Pulmonary artery endothelial cell (primary cell): Measurements from ENCODE around the gene SNRPA. TPM values are rescaled to one million over a fixed set of nuclear protein-coding genes. Genes with fewer than 3 reads are reported as not detected.
A peak's percentile ranks its signal among the peaks of the same experiment; 100 is the strongest.
"Not testable (repeated sequence)": the region's sequence is repeated elsewhere in the genome, so short reads cannot be mapped to it uniquely, and the experiment has no call there.

Source experiments
- DNase-seq: peaks from one replicate; pipeline ENCODE4 v3.0.0-alpha.2; 2011; ENCODE audit warnings: low read depth, low spot score
- total RNA-seq: library from RNA; depleted of rRNA; stranded (reverse); fragments of >200 nt; gene quantifications from 2 replicates; pipeline ENCODE4 v1.2.3, GENCODE V29; 2014

Gene SNRPA
- total RNA-seq, 1 donor from 2014 or later = 54.3 TPM

DNA sequence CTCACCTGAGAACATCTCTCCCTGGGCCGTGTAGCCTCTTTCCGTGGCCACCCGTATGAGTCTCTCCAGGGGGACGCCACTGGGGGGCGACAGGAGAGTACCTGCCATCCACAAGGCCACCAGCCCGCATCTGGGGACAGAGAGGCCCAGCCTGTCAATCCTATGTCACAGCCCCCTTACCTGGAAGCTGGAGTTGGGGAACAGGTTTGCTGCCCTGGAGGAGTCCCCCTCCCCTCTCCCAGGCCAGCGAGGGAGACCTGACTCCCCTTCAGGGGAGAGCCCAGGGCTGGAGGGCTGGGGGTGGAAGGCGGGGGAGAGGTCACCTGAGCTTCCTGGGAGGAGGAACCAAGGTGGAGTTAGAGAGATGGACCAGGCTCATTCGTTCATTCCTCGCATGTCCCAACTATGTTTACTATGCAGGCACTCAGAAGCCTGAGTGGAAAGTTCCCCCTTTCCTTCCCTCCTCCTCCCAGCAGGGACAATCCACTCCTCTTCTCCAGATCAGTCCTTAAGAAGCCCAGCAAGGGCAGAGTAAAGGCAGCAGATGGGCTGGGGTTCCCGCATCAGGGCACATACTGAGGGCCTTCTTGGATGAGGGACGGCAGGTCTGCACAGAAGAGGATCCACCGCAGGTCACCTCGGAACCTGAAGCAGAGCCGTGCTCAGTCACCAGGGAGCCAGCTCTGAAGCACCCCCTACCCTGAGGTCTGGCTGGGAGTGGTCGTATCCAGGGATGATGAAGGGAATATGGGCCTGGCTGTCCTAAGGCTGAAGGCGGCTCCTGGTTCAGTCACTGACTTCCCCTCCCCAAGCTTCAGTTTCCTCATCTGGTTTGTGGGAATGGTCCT, 6.2 kb upstream of the SNRPA start:
- no peak for DNase-seq

DNA sequence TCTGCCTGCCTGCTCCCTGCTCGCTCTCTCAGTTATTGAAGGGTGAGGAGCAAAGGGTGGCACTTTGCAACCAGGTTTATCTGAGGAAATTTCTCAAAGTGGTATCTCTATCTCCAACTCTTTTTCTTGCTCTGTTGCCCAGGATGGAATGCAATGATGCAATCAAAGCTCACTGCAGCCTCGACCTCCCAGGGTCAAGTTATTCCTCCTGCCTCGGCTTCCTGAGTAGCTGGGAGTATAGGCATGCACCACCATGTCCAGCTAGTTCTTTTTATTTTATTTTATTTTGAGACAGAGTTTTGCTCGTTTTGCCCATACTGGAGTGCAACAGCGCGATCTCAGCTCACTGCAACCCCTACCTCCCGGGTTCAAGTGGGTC, 5.6 kb upstream of the SNRPA start:
- no peak for DNase-seq

DNA sequence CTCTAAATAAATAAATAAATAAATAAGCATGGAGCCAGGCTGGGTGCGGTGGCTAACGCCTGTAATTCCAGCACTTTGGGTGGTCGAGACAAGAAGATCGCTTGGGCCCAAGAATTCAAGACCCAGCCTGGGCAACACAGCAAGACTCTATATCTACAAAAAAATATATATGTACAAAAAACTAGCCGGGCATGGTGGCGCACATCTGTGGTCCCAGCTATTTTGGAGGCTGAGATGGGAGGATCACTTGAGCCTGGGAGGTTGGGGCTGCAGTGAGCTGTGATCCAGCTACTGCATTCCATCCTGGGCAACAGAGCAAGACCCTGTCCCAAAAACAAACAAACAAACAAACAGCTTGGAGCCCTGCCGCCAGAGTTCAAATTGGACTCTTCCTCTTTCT, 3.5 kb upstream of the SNRPA start:
- DNase-seq = no peak

DNA sequence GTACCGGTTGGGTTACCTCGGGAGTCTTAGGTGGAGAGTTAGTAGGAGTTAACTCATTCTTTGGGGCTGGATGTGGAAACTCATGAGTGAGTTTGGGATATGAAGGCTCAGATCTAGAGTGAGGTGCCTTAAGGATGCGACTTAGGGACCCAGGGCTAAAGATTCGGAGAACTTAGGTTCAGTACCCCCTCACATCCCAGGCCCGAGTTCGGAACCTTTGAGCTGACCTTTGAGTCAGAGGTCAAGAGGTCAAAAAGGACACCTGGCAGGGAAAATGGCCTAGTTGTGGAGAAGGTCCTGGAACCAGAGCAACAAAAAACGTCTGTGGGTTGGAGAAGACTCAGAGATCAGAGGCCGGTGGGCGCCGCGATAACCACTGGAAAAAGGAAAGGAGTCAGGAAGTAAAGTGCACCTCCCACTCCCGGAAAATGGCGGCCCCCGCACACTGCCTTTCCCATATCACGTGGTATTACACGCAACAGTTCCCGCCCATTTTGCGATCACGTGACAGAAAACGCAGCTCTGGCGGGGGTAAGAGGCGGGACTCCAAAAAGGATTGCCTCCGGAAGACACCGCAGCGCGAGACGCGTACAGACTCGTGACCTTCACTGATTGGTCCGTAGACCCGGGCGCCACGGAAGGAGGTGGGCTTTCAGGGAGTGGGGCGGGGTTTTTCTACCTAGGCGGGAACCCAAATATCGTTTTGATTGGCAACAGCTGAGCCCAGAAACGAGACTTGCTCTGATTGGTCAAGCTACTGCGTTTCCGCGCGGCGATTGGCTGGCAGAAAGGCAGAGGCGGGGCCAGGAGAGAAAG, 737 bp upstream of the SNRPA start, which contains the start of gene ACTMAP:
TSS of gene ACTMAP (minus strand) at position 420 of the 816 bp plus-strand sequence. CDS start 674 bp downstream, outside the sequence.
- peak; percentile 100 for DNase-seq

DNA sequence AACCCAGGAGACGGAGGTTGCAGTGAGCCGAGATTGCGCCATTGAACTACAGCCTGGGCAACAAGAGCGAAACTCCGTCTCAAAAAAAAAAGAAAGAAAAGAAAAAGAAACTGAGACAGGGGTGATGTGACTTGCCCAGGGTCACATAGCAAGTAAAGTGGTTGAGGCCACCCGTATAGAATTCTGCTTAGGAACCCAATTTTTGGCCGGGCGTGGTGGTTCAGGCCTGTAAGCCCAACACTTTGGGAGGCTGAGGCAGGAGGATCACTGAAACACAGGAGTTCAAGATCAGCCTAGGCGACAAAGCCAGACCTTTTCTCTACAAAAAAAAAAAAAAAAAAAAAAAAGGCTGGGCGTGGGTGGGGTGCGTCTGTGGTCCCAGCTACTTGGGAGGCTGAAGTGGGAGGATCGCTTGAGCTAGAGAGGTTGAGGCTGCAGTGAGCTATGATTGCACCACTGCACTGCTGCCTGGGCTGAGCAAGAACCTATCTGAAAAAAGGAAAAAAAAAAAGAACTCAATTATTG, 1.3 kb downstream of the SNRPA start:
- no peak for DNase-seq

DNA sequence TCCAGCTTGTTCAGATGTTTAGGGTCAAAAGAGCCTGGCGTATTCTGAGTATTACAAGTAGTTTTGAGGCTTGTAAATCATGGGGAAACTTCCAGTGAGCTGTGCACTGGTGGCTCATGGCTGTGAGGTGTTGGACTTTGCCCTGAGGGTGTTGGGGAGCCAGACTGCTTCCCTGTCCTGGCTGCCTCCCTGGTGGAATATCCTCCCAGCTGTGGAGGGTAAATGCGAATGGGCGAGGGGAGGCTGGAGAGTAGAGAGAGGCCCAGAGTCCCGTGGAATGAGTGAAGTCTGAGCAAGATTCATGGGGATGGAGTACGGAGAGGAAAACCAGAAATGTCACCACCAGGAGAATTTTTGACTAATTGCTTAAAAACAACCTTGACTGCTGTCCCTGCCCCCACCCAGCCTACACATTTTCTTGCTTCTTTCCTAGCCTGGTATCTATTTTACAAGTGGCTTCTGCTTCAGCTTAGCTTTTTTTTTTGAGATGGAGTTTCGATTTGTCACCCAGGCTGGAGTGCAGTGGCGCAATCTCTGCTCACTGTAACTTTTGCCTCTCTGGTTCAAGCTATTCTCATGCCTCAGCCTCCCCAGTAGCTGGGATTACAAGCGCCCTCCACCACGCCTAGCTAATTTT, 3.7 kb downstream of the SNRPA start:
- no peak for DNase-seq

DNA sequence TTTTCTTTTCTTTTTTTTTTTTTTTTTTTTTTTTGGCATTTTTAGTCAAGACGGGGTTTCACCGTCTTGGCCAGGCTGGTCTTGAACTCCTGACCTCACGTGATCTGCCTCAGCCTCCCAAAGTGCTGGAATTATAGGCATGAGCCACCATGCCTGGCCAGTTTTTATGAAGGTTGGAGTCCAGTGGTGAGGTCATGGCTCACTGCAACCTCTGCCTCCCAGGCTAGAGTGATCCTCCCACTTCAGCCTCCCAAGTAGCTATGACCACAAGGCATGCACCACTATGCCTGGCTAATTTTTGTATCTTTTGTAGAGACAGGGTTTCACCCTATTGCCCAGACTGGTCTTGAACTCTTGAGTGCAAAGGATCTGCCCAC, 4.2 kb downstream of the SNRPA start:
- DNase-seq = no peak

DNA sequence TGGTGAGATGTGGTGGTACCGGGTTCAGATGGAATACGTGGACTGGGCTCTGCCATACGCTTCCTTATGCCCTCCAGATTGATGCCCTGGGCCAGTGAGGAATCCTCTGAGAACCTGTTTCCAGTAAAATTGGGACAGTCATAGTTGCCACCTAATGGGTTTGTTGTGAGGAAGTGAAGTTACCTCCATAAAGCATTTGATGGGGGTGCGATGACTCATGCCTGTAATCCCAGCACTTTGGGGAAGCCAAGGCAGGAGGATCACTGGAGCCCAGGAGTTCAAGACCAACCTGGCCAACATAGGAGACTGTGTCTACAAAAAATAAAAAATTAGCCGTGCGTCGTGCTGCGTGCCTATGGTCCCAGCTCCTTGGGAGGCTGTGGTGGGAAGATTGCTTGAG, 4.8 kb downstream of the SNRPA start:
- no peak for DNase-seq

DNA sequence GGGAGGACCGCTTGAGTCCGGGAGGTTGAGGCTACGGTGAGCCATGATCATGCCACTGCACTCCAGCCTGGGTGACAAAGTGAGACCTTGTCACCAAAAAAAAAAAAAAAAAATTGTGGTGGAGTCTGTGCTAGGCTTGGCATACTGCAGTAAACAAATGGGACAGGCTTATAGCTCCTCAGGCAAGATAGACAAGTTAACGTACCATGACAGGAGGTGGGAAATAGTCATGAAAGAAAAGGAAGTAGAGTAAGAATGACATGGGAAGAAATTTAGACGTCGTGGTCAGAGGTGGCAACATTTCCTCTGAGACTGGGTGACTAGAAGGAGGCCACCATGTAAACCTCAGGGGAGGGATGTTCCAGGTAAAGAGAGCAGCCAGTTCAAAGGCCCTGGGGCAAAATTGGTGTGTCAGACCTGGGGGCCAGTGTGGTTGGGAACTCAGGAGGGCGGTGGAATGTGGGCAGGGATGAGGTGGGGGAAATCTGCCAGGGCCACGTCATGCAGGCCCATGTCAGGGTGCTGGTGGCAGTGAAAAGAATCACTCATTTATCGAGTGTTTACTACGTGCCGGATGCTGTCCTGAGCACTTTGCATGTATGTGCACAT, 5.6 kb downstream of the SNRPA start:
- DNase-seq = no peak

DNA sequence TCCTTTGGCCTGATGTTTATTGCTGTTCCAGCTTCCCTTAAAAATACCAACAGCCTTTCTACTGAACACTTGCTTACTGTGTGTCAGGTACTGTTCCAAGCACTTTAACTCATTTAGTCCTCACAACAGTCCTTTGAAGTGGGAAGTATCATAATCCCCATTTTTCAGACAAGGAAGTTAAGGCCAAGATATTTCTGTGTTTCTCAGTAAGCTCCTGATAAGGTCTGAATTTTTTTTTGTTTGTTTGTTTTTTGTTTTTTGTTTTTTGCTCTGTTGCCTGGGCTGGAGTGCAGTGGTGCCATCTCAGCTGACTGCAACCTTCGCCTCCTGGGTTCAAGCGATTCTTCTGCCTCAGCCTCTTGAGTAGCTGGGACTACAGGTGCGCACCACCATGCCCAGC, 7.5 kb downstream of the SNRPA start:
- DNase-seq = no peak

DNA sequence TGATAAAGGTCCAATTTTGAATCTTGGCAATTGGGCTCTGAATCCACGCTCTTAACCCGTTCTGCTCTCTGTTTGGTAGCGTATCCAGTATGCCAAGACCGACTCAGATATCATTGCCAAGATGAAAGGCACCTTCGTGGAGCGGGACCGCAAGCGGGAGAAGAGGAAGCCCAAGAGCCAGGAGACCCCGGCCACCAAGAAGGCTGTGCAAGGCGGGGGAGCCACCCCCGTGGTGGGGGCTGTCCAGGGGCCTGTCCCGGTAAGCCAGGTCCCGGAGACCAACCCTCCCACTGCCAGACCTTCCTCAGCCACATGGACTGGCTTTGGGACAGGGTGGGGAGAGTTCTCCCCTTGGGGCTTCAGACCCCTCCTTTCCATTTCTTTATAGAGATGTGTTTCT, 8.3 kb downstream of the SNRPA start:
- DNase-seq = no peak

DNA sequence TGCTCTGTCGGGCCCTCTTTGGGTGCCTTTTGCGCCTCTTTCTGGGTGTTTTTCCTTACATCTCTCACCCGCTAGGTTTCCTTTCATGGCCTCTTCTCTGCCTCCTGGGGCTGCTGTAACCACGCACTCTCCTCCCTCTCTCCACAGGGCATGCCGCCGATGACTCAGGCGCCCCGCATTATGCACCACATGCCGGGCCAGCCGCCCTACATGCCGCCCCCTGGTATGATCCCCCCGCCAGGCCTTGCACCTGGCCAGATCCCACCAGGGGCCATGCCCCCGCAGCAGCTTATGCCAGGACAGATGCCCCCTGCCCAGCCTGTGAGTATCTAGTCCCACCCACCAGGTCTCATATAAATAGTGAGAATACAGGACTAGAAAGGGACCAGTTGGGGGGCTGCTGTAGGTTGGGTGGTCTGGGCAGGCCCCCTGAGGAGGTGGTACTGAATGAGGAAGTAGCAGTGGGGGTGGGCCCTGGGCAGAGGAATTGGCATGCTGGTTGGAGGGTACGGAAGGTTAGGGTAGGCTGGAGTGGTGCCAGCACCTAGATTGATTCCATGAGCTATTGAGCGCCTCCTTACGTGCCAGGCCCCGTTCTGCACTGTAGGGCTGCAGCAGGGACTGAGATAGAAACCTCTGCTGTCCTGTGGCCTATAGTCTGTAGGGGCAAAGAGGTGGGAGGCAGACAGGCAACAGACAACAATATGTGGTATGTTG, 11.9 kb downstream of the SNRPA start:
- DNase-seq = no peak

DNA sequence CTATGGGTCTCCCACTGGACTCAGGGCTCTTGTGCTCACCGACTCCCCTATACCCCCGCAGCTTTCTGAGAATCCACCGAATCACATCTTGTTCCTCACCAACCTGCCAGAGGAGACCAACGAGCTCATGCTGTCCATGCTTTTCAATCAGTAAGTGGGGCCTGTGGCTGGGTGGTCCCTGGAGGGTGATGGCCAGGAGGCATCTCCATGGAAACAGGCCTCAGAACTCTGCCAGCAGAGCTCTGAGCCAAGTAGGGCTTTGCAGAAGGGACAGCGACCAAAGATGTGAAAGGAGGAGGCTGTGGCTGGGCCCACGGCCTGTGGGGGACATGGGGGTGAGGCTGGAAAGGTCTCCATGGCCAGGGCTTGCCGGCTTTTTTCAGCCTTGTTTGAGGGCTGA, 12.5 kb downstream of the SNRPA start:
- no peak for DNase-seq

DNA sequence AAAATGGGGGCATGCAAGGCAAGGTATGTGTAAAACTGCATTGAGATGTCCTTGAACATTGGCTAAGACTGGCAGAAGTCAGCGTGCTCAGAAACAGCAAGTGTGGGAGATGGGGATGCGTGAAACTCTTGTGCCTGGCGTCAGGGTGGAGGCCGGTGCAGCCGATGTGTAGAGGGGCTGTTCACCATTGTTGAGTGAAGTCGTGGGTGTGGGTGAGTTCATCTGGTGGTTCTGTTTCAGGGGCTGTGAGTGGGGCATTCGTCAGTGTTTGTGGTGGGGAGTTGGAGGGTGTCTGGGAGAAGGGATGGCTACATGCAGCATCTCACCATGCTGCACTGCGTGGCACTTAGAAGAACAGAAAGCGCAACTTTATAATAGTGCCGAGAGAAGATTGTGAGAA, 13.0 kb downstream of the SNRPA start:
- no peak for DNase-seq

DNA sequence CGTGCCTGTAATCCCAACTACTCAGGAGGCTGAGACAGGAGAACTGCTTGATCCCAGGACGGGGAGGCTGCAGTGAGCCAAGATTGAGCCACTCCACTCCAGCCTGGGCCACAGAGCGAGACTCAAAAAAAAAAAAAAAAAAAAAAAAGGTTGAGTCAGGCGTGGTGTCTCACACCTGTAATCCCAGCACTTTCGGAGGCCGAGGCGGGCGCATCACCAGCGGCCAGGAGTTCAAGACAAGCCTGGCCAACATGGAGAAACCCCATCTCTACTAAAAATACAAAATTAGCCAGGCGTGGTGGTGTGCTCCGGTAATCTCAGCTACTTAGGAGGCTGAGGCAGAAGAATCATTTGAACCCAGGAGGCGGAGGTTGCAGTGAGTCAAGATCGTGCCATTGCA, 15.4 kb downstream of the SNRPA start:
- not testable (repeated sequence) for DNase-seq

DNA sequence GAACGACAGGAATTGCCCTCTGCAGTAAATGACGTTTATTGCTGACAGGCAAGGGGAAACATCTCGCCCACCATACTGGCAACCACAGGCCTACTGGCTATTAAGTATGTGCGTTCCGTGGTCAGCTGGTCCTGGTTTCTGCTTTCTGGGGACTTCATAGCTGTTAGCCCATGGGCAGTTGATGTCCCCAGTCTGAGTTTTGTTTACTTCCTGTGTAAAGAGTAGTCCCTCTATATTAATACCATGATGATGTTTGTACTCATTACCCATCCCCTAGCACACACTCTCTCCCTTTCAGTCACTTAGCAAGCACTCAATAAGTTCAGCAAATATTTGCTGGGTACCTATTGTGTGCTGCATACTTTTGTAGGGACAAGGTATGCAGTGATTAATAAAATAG, 17.9 kb downstream of the SNRPA start:
- DNase-seq = no peak

DNA sequence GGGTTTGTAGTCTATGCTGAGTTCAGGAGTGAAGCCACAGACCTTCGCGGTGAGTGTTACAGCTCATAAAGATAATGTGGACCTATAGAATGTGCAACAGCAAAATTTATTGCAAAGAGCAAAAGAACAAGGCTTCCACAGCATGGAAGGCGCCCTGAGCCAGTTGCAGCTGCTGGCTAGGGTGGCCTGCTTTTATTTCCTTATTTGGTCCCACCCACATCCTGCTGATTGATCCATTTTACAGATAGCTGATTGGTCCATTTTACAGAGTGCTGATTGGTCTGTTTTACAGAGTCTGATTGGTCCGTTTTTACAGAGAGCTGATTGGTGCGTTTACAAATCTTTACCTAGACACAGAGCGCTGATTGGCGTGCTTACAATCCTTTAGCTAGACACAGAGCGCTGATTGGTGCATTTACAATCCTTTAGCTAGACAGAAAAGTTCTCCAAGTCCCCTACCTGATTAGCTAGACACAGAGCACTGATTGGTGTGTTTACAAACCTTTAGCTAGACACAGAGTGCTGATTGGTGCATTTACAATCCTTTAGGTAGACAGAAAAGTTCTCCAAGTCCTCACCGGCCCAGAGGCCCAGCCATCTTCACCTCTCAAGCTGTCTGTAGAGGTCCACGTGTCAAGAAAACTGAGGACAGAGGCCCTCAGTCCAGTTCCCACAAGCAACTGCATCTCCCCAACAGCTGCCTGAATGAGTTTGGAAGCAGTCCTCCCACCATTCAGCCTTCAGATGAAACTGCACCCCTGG, 20.3 kb downstream of the SNRPA start:
- DNase-seq = not testable (repeated sequence)

DNA sequence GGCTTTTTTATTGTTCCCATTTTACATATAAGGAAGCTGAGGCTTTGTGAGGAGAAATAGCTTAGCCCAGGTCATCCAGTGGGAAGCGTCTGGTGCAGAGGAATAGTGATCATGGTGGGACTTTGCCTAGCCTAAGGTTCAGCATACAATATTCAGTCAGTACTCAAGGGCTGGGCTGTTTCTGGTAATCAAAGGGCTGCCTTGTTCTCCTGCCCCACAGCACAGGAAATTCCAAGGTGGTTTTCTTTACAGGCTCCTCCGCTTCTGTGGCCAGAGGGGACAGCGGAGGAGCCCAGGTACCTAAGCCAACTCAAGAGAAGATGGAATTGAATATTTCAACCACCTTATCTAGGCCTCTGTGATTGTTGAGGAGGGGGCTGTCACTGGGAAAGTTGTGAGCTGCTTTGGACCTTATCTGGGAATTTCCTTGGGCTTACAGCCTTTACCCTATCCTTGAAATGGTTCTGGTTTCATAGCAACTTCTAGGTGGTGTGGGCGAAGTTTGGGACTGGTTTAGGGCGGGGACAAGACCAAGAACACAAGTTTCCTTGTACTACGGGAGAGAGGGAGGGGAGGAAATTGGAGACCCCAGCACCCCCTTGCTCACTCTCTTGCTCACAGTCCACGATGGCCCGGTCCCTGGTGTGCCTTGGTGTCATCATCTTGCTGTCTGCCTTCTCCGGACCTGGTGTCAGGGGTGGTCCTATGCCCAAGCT, 24.1 kb downstream of the SNRPA start, which contains the start of gene MIA:
TSS of gene MIA (plus strand) at position 606 of the 716 bp plus-strand sequence. CDS start at position 628, 22 bp downstream.
- no peak for DNase-seq

DNA sequence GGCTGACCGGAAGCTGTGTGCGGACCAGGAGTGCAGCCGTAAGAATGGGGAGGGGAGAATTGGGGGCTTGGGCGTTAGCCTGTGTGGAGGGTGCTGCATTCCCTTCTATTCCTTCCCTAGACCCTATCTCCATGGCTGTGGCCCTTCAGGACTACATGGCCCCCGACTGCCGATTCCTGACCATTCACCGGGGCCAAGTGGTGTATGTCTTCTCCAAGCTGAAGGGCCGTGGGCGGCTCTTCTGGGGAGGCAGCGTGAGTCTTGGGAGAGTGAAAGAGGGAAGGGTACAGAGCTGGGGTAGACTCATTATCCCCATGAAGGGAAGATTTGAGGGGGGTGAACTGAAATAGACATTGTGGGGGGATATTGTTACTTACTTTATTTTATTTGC, 24.6 kb downstream of the SNRPA start:
- no peak for DNase-seq
